NB4 (cell line): ENCODE data around the gene DLG3.
A peak's percentile ranks its signal among the peaks of the same experiment; 100 is the strongest.

Source experiments
- DNase-seq: peaks from one replicate; pipeline ENCODE4 v3.0.0; 2010; ENCODE audit warnings: low read depth
- H3K4me3 ChIP-seq: one replicate; pipeline ENCODE4 v1.5.1; 2011; ENCODE audit warnings: mild to moderate bottlenecking, low read depth, low read length, moderate library complexity
- CTCF ChIP-seq: IDR thresholded peaks from one replicate; pipeline ENCODE4 v1.5.1; 2012; ENCODE audit warnings: low read depth, low read length
- MAX ChIP-seq: IDR thresholded peaks from 2 replicates; pipeline ENCODE4 v1.6.1; 2011; ENCODE audit warnings: low read depth, low read length
- MYC ChIP-seq: IDR thresholded peaks from 2 replicates; pipeline ENCODE4 v1.6.1; 2011; ENCODE audit warnings: low read depth, low read length
- POLR2A ChIP-seq: IDR thresholded peaks from 2 replicates; pipeline ENCODE4 v1.6.1; 2011; ENCODE audit warnings: mild to moderate bottlenecking; ENCODE audit not compliant: insufficient read length; ENCODE audit errors: extremely low read depth

Gene DLG3

GRCh38 chrX:70480660-70481018 lies 36.0 kb downstream of the DLG3 start:
- TF ChIP-seq MYC = no peak
- no peak for TF ChIP-seq POLR2A
- no peak for TF ChIP-seq MAX
- no peak for TF ChIP-seq CTCF
- H3K4me3 ChIP-seq = no peak overlapping the region
- DNase-seq = no peak

- H3K4me3 ChIP-seq = no peak overlapping the region
- TF ChIP-seq POLR2A = no peak
- TF ChIP-seq MYC = no peak
- no peak for TF ChIP-seq MAX
These were observed 37.0 kb downstream of the DLG3 start for GRCh38 chrX:70481471-70482270.

GRCh38 chrX:70482300-70482699 lies 37.7 kb downstream of the DLG3 start:
- TF ChIP-seq POLR2A (no peak), MAX (no peak), CTCF (no peak), MYC (no peak)
- no peak overlapping the region for H3K4me3 ChIP-seq
- no peak for DNase-seq

More at GRCh38 chrX:70481471-70482270, 37.0 kb downstream of the DLG3 start:
- DNase-seq = no peak

- TF ChIP-seq POLR2A (no peak), MYC (no peak), CTCF (no peak), MAX (no peak)
- DNase-seq = no peak
- no peak overlapping the region for H3K4me3 ChIP-seq
These were observed 40.8 kb downstream of the DLG3 start for GRCh38 chrX:70485466-70485865.

- H3K4me3 ChIP-seq = no peak overlapping the region
- no peak for DNase-seq
- TF ChIP-seq CTCF (no peak), POLR2A (no peak), MAX (no peak), MYC (no peak)
These were observed 44.2 kb downstream of the DLG3 start for GRCh38 chrX:70488856-70489255.

- no peak for TF ChIP-seq MYC
- TF ChIP-seq CTCF = no peak
- TF ChIP-seq MAX = no peak
- H3K4me3 ChIP-seq = no peak overlapping the region
- peak; percentile 14 for DNase-seq
These were observed 49.8 kb downstream of the DLG3 start for GRCh38 chrX:70494441-70494840.
